K562 treated with DMSO at 1 percent for 24 hours (cell line): ENCODE data around the gene SLC6A9. TPM values are rescaled to one million over a fixed set of nuclear protein-coding genes. Genes with fewer than 3 reads are reported as not detected.

Experiments used
- total RNA-seq: library from RNA; unstranded; fragments of 300-600 nt; gene quantifications from 2 replicates; pipeline ENCODE4 v1.2.3, GENCODE V29; 2022; ENCODE audit warnings: low read depth; ENCODE audit not compliant: insufficient read depth

Gene SLC6A9
- total RNA-seq, result 56.9 and 59.8 TPM in 2 replicates

GRCh38 chr1:44031252-44032169 lies at the start of gene SLC6A9:
TSS of gene SLC6A9 (minus strand) at chr1:44031462. CDS start at chr1:44024277, 7,185 bp downstream.

GRCh38 chr1:43991476-43992231 lies 39.6 kb downstream of the SLC6A9 start, which contains the start of gene CCDC24:
TSS of gene CCDC24 (plus strand) at chr1:43991599. CDS start at chr1:43991879, 280 bp downstream.

GRCh38 chr1:43978551-43979260 lies 52.6 kb downstream of the SLC6A9 start, which contains the start of gene B4GALT2:
TSS of gene B4GALT2 (plus strand) at chr1:43979210. CDS start at chr1:43981161, 1,951 bp downstream.

GRCh38 chr1:43974443-43975248 lies 56.6 kb downstream of the SLC6A9 start, which contains the start of gene ATP6V0B:
TSS of gene ATP6V0B (plus strand) at chr1:43974960. CDS start at chr1:43975041, 81 bp downstream.

GRCh38 chr1:43969746-43970466 lies 61.4 kb downstream of the SLC6A9 start, which contains the start of gene DPH2:
TSS of gene DPH2 (plus strand) at chr1:43970010. CDS start at chr1:43970176, 166 bp downstream.

Other genes with a start within 250 kb of the SLC6A9 start
- gene ARTN, start 97.7 kb downstream of the SLC6A9 start, total RNA-seq, result 2.2 and 3.5 TPM in 2 replicates
- gene IPO13, start 84.5 kb downstream of the SLC6A9 start, total RNA-seq, result 37.5 and 49.1 TPM in 2 replicates
- 20.7 and 21.6 TPM in 2 replicates for gene DPH2, start 61.5 kb downstream of the SLC6A9 start, total RNA-seq
- gene ATP6V0B, start 56.5 kb downstream of the SLC6A9 start, total RNA-seq, result 490 and 517 TPM in 2 replicates
- gene B4GALT2, start 52.3 kb downstream of the SLC6A9 start, total RNA-seq, result 38.6 and 40.1 TPM in 2 replicates
- gene CCDC24, start 39.9 kb downstream of the SLC6A9 start, total RNA-seq, result 2.0 and 3.2 TPM in 2 replicates
- gene KLF17, start 87.4 kb upstream of the SLC6A9 start, total RNA-seq, result 0.16 TPM in 1 of 2 replicates, not detected in the other
- not detected in 2 replicates for gene KLF18, start 110.2 kb upstream of the SLC6A9 start, total RNA-seq
- gene DMAP1, start 182.0 kb upstream of the SLC6A9 start, total RNA-seq, result 38.7 and 46.4 TPM in 2 replicates